Trophoblast cell (in vitro differentiated cells and primary cell): ENCODE measurements around the gene TXK. TPM values are rescaled to one million over a fixed set of nuclear protein-coding genes. Genes with fewer than 3 reads are reported as not detected.

ENCODE experiments used
- DNase-seq, 2 donors: peaks; one replicate each; pipeline ENCODE4 v3.0.0-alpha.2; 2016
- H2AFZ ChIP-seq: 2 replicates; pipeline ENCODE4 v1.6.1; 2013; ENCODE audit warnings: low read length, moderate library complexity, mild to moderate bottlenecking; ENCODE audit not compliant: insufficient read depth, poor library complexity
- H2AK5ac ChIP-seq: 2 replicates; pipeline ENCODE4 v1.6.1; 2013; ENCODE audit warnings: mild to moderate bottlenecking, low read length
- H2BK120ac ChIP-seq: 2 replicates; pipeline ENCODE4 v1.6.1; 2013; ENCODE audit warnings: low read length, mild to moderate bottlenecking, moderate library complexity; ENCODE audit not compliant: insufficient read depth, poor library complexity
- H2BK12ac ChIP-seq: 2 replicates; pipeline ENCODE4 v1.6.1; 2013; ENCODE audit warnings: mild to moderate bottlenecking, low read length, moderate library complexity
- H2BK5ac ChIP-seq: 2 replicates; pipeline ENCODE4 v1.6.1; 2013; ENCODE audit warnings: low read length, low read depth, moderate library complexity, mild to moderate bottlenecking; ENCODE audit not compliant: poor library complexity
- H3K14ac ChIP-seq: 2 replicates; pipeline ENCODE4 v1.6.1; 2013; ENCODE audit warnings: mild to moderate bottlenecking, low read length
- H3K18ac ChIP-seq: 2 replicates; pipeline ENCODE4 v1.6.1; 2013; ENCODE audit warnings: mild to moderate bottlenecking, low read length
- H3K23ac ChIP-seq: 2 replicates; pipeline ENCODE4 v1.6.1; 2013; ENCODE audit warnings: low read length
- H3K27ac ChIP-seq: 2 replicates; pipeline ENCODE4 v1.5.1; 2013; ENCODE audit warnings: low read depth, mild to moderate bottlenecking, inconsistent platforms, low read length, moderate library complexity
- H3K27me3 ChIP-seq: 2 replicates; pipeline ENCODE4 v1.6.1; 2013; ENCODE audit warnings: inconsistent platforms, mild to moderate bottlenecking, low read length, moderate library complexity; ENCODE audit not compliant: insufficient read depth
- H3K36me3 ChIP-seq, 2 experiments: 1 replicate in 1 of 2; 2 replicates in 1 of 2; pipeline ENCODE4 v1.6.1; 2013; ENCODE audit warnings: low read length in 2 of 2, mild to moderate bottlenecking in 2 of 2, moderate library complexity in 1 of 2; ENCODE audit not compliant: insufficient read depth in 2 of 2, control insufficient read depth in 1 of 2
- H3K4ac ChIP-seq: 2 replicates; pipeline ENCODE4 v1.6.1; 2013; ENCODE audit warnings: low read depth, mild to moderate bottlenecking, low read length, moderate library complexity
- H3K4me1 ChIP-seq, 2 experiments: 1 replicate in 1 of 2; 2 replicates in 1 of 2; pipeline ENCODE4 v1.6.1; 2013; ENCODE audit warnings: low read length in 2 of 2, mild to moderate bottlenecking in 2 of 2, moderate library complexity in 1 of 2; ENCODE audit not compliant: insufficient read depth in 2 of 2, control insufficient read depth in 1 of 2
- H3K4me2 ChIP-seq: 2 replicates; pipeline ENCODE4 v1.6.1; 2013; ENCODE audit warnings: inconsistent platforms, mild to moderate bottlenecking, low read length, moderate library complexity
- H3K4me3 ChIP-seq: 2 replicates; pipeline ENCODE4 v1.5.1; 2013; ENCODE audit warnings: mild to moderate bottlenecking, low read depth, low read length, inconsistent platforms
- H3K79me1 ChIP-seq: one replicate; pipeline ENCODE4 v1.6.1; 2013; ENCODE audit warnings: low read length
- H3K79me2 ChIP-seq: 2 replicates; pipeline ENCODE4 v1.6.1; 2013; ENCODE audit warnings: low read length, mild to moderate bottlenecking; ENCODE audit not compliant: control insufficient read depth, insufficient read depth, poor library complexity
- H3K9ac ChIP-seq: 2 replicates; pipeline ENCODE4 v1.6.1; 2013; ENCODE audit warnings: mild to moderate bottlenecking, low read length
- H3K9me3 ChIP-seq: 2 replicates; pipeline ENCODE4 v1.6.1; 2013; ENCODE audit warnings: low read depth, mild to moderate bottlenecking, control low read depth, inconsistent platforms, low read length; ENCODE audit not compliant: insufficient read depth
- H4K12ac ChIP-seq: 2 replicates; pipeline ENCODE4 v1.6.1; 2013; ENCODE audit warnings: low read depth, mild to moderate bottlenecking, low read length, moderate library complexity
- H4K8ac ChIP-seq: 2 replicates; pipeline ENCODE4 v1.6.1; 2013; ENCODE audit warnings: low read depth, mild to moderate bottlenecking, low read length, moderate library complexity
- H4K91ac ChIP-seq: one replicate; pipeline ENCODE4 v1.6.1; 2013; ENCODE audit warnings: low read depth, mild to moderate bottlenecking, low read length, moderate library complexity
- WGBS: extraction: QIAGEN DNeasy Blood & Tissue Kit; methylation state at CpG from one replicate; pipeline ENCODE4 v1.1.7; 2013; ENCODE audit warnings: missing lambda C conversion rate; ENCODE audit not compliant: insufficient read length, insufficient coverage; ENCODE audit errors: extremely low coverage; 5-methylcytosine and 5-hydroxymethylcytosine counted together
- polyA plus RNA-seq: library from polyadenylated mRNA; stranded (reverse); fragments of 200-250 nt; gene quantifications from 2 replicates; pipeline ENCODE4 v1.2.3, GENCODE V29; 2013

Gene TXK
- 0.34 and 0.43 TPM in 2 replicates for polyA plus RNA-seq

DNA sequence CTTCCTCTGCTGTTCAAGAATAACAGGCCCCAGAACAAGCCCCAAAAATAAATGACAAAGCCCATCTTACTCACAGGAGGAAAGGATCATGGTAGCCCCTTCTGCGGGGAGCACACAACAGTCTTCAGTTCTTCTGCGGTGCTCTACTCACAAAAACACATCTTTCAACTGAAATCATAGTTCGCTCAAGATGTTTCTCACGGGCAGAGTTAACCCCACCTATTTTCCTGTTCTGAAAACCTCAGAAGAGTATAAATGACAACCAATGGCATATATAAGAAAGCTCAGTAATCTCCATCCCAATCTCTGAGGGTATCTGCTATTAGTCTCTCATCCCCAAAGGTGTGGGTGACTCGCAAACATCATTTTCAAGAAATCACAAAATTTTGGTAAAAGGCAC, at the start of gene TXK:
TSS of gene TXK (minus strand) at position 170 of the 400 bp plus-strand sequence. CDS start at position 90, 80 bp downstream.
- H3K4ac ChIP-seq = no peak within 1 kb of the TSS
- H3K79me2 ChIP-seq = no peaks in the 10 kb centered on the region
- peaks cover 2 to 4% of the 10 kb centered on the region in 2 experiments for H3K4me1 ChIP-seq
- no peak within 1 kb of the TSS for H2AFZ ChIP-seq
- no peak within 1 kb of the TSS for H2AK5ac ChIP-seq
- no peak within 1 kb of the TSS for H3K4me2 ChIP-seq
- H3K79me1 ChIP-seq = no peaks in the 10 kb centered on the region
- no peaks in the 10 kb centered on the region for H3K9me3 ChIP-seq
- no peak within 1 kb of the TSS for H3K23ac ChIP-seq
- H2BK5ac ChIP-seq = no peak within 1 kb of the TSS
- no CpG with 5 or more reads among the region's 5 CpGs for WGBS
- no peak within 1 kb of the TSS for H4K91ac ChIP-seq
- no peak within 1 kb of the TSS for H2BK12ac ChIP-seq
- H4K12ac ChIP-seq = no peak within 1 kb of the TSS
- DNase-seq = no peak
- no peak within 1 kb of the TSS for H3K4me3 ChIP-seq
- no peak within 1 kb of the TSS for H3K14ac ChIP-seq
- no peak within 1 kb of the TSS for H3K9ac ChIP-seq
- H3K36me3 ChIP-seq = no peaks in the 10 kb centered on the region
- H4K8ac ChIP-seq = no peak within 1 kb of the TSS
- no peak within 1 kb of the TSS for H2BK120ac ChIP-seq
- H3K27me3 ChIP-seq = no peaks in the 10 kb centered on the region
- no peak within 1 kb of the TSS for H3K18ac ChIP-seq
- H3K27ac ChIP-seq = no peak within 1 kb of the TSS

- no peak overlapping the region for H4K8ac ChIP-seq
- peaks cover 0 to 2% of the 10 kb centered on the region in 2 experiments for H3K4me1 ChIP-seq
- no peak overlapping the region for H4K91ac ChIP-seq
- no peak overlapping the region for H3K27ac ChIP-seq
- no peak overlapping the region for H2BK120ac ChIP-seq
- H3K9me3 ChIP-seq = peaks cover 5% of the 10 kb centered on the region
- no peak overlapping the region for H2AFZ ChIP-seq
- H3K9ac ChIP-seq = no peak overlapping the region
- H3K79me2 ChIP-seq = no peaks in the 10 kb centered on the region
- H2BK5ac ChIP-seq = no peak overlapping the region
- H3K36me3 ChIP-seq = no peaks in the 10 kb centered on the region
- H3K4me2 ChIP-seq = no peak overlapping the region
- no peak overlapping the region for H3K18ac ChIP-seq
- H3K4me3 ChIP-seq = no peak overlapping the region
- H3K79me1 ChIP-seq = no peaks in the 10 kb centered on the region
- no peak overlapping the region for H2AK5ac ChIP-seq
- H2BK12ac ChIP-seq = no peak overlapping the region
- H3K27me3 ChIP-seq = no peaks in the 10 kb centered on the region
- H3K14ac ChIP-seq = no peak overlapping the region
- no peak overlapping the region for H3K4ac ChIP-seq
- no peak for DNase-seq
- H4K12ac ChIP-seq = no peak overlapping the region
- no peak overlapping the region for H3K23ac ChIP-seq
Observed at GRCh38 chr4:48180234-48180633, 46.2 kb upstream of the TXK start.

- H2BK120ac ChIP-seq = no peak overlapping the region
- no peak overlapping the region for H3K23ac ChIP-seq
- no peak overlapping the region for H3K27ac ChIP-seq
- no peaks in the 10 kb centered on the region for H3K36me3 ChIP-seq
- H3K4me1 ChIP-seq = peaks cover 0 to 3% of the 10 kb centered on the region in 2 experiments
- H2BK12ac ChIP-seq = no peak overlapping the region
- no peak overlapping the region for H3K14ac ChIP-seq
- H3K79me1 ChIP-seq = peaks cover 2% of the 10 kb centered on the region
- H2AFZ ChIP-seq = no peak overlapping the region
- H4K91ac ChIP-seq = no peak overlapping the region
- no peaks in the 10 kb centered on the region for H3K27me3 ChIP-seq
- no peak overlapping the region for H3K4me2 ChIP-seq
- no peak overlapping the region for H3K18ac ChIP-seq
- H3K79me2 ChIP-seq = no peaks in the 10 kb centered on the region
- no CpG with 5 or more reads among the region's 4 CpGs for WGBS
- no peak overlapping the region for H3K4ac ChIP-seq
- no peak for DNase-seq
- H2BK5ac ChIP-seq = no peak overlapping the region
- H2AK5ac ChIP-seq = no peak overlapping the region
- H4K8ac ChIP-seq = no peak overlapping the region
- H3K9ac ChIP-seq = no peak overlapping the region
- H3K4me3 ChIP-seq = no peak overlapping the region
- peaks cover 5% of the 10 kb centered on the region for H3K9me3 ChIP-seq
- H4K12ac ChIP-seq = no peak overlapping the region
Observed at GRCh38 chr4:48178931-48179330, 44.9 kb upstream of the TXK start.

DNA sequence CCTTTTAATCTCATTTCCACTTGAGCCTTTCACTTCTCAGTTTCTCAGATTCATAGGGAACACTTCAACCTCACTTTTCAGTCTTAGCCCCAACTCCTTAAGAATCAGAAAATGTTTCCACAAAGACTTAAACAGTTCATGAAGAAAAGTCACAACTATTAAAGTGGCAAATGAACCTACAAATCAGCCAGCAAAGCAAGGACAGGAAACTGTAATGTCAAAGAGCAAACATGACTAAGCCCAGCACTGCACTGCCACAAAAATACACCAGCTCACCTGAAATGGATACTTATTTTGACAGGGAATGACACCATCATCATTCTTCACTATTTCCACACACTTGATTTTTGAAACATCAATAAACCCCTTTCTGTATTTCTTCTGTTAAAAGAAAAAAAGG, 41.8 kb upstream of the TXK start:
- H3K79me1 ChIP-seq = peaks cover 5% of the 10 kb centered on the region
- H3K9me3 ChIP-seq = peaks cover 5% of the 10 kb centered on the region
- H2AK5ac ChIP-seq = no peak overlapping the region
- H2AFZ ChIP-seq = no peak overlapping the region
- no peak overlapping the region for H4K91ac ChIP-seq
- no peaks in the 10 kb centered on the region for H3K79me2 ChIP-seq
- H3K4ac ChIP-seq = no peak overlapping the region
- H2BK5ac ChIP-seq = no peak overlapping the region
- no peak for DNase-seq
- H3K27me3 ChIP-seq = no peaks in the 10 kb centered on the region
- H4K8ac ChIP-seq = no peak overlapping the region
- H3K14ac ChIP-seq = no peak overlapping the region
- H3K23ac ChIP-seq = no peak overlapping the region
- H3K9ac ChIP-seq = no peak overlapping the region
- no peak overlapping the region for H2BK12ac ChIP-seq
- no peak overlapping the region for H2BK120ac ChIP-seq
- no peak overlapping the region for H3K27ac ChIP-seq
- no peaks in the 10 kb centered on the region for H3K36me3 ChIP-seq
- no peak overlapping the region for H3K4me3 ChIP-seq
- peaks cover 4 to 8% of the 10 kb centered on the region in 2 experiments for H3K4me1 ChIP-seq
- no peak overlapping the region for H4K12ac ChIP-seq
- H3K4me2 ChIP-seq = no peak overlapping the region
- H3K18ac ChIP-seq = no peak overlapping the region
